Stimulated activated CD8-positive, alpha-beta memory T cell treated with anti-CD3 and anti-CD28 coated beads, Interleukin-4, amount 100 ng/mL, for 1 hour (primary cell): ENCODE results near the gene KHDC4.

Source experiments
- DNase-seq, 2 donors: peaks; one replicate each; pipeline ENCODE4 v3.0.0-alpha.2; 2020; ENCODE audit warnings: low read depth in 2 of 2, low spot score in 1 of 2

Gene KHDC4

DNA sequence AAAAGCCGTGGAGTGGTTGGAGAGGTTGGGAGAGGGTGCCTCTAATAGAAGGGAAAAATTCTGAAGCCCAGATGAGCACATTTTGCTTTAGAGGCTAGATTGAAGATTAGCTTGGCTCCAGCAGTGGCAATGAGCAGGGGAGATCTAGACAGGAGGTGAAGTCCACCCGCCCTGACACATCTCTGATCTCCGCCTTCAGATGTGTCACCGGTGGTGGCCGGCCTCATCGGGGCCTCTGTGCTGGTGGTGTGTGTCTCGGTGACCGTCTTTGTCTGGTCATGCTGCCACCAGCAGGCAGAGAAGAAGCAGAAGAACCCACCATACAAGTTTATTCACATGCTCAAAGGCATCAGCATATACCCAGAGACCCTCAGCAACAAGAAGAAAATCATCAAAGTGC, 66.4 kb downstream of the KHDC4 start:
- DNase-seq, result no peak

DNA sequence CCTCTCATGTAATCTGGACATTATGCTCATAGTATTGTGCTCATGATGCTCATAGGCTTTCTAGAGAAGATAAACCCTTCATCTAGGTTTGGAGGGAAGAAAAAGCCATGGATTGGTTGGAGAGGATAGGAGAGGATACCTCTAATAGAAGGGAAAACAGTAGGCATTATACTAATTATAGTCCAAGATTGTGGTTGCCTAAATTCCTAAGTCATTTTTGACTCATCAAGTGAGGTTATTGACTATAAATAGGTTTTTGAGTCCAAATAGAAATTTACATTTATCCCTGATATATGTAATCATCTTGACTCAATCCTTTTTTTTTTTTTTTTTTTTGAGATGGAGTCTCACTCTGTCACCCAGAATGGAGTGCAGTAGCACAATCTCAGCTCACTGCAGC, 69.8 kb downstream of the KHDC4 start:
- DNase-seq, result no peak
